Breast epithelium (tissue), 4 donors: ENCODE results near the gene OR5A1. TPM values are rescaled to one million over a fixed set of nuclear protein-coding genes. Genes with fewer than 3 reads are reported as not detected.

ENCODE experiments used
- DNase-seq, 2 donors: peaks; one replicate each; pipeline ENCODE4 v3.0.0-alpha.2; 2019; ENCODE audit warnings: low spot score in 2 of 2
- H3K27ac ChIP-seq, 2 donors: fragments of 200-600 bp; sonication (generic) in 1 of 2; one replicate each; pipeline ENCODE4 v1.5.1; 2016 to 2019; ENCODE audit warnings: mild to moderate bottlenecking in 1 of 2
- H3K27me3 ChIP-seq, 2 donors: fragments of 200-600 bp; sonication (generic) in 1 of 2; one replicate each; pipeline versions ENCODE4 v1.5.1 to v1.6.0; 2017 to 2019; ENCODE audit warnings: control low read depth in 1 of 2, mild to moderate bottlenecking in 1 of 2
- H3K36me3 ChIP-seq: fragments of 200-600 bp; one replicate; pipeline ENCODE4 v1.5.1; 2019
- H3K4me1 ChIP-seq, 2 donors: fragments of 200-600 bp; sonication (generic); one replicate each; pipeline ENCODE4 v1.5.1; 2016 to 2019; ENCODE audit warnings: control low read depth in 1 of 2
- H3K4me3 ChIP-seq, 3 donors: fragments of 200-600 bp; sonication (generic); 1 replicate in 2 of 3; 2 replicates in 1 of 3; pipeline ENCODE4 v1.5.1; 2016 to 2019; ENCODE audit warnings: mild to moderate bottlenecking in 3 of 3, moderate library complexity in 2 of 3
- H3K9me3 ChIP-seq, 2 donors: fragments of 200-600 bp; sonication (generic) in 1 of 2; one replicate each; pipeline ENCODE4 v1.5.1; 2016 to 2019; ENCODE audit warnings: control low read depth in 1 of 2
- CTCF ChIP-seq, 3 donors: fragments of 450-650 bp; IDR thresholded peaks; one replicate each; pipeline ENCODE4 v1.5.1; 2016 to 2017; ENCODE audit warnings: antibody characterized with exemption in 3 of 3, mild to moderate bottlenecking in 3 of 3, moderate library complexity in 3 of 3
- POLR2A ChIP-seq: fragments of 450-650 bp; IDR thresholded peaks from one replicate; pipeline ENCODE4 v1.6.1; 2016; ENCODE audit warnings: antibody characterized with exemption, mild to moderate bottlenecking, moderate library complexity
- POLR2AphosphoS5 ChIP-seq, 3 donors: sonication (generic); formaldehyde crosslinking; IDR thresholded peaks; one replicate each; pipeline ENCODE4 v1.6.1; 2017; ENCODE audit warnings: antibody characterized with exemption in 3 of 3
- intact Hi-C: fragments of 100-400 bp; cut with DNase I; formaldehyde crosslinking; loops from one replicate; pipeline ENCODE4 v1.15.1; 2023; ENCODE audit warnings: low total_unique reads
- total RNA-seq, 3 donors: library from RNA; depleted of rRNA; stranded (reverse); fragments of >200 nt; gene quantifications; one replicate each; pipeline ENCODE4 v1.1.0, GENCODE V29; 2016

The OR5A1 gene
- not detected for total RNA-seq

GRCh38 chr11:59436169-59436568 lies at the start of gene OR5A1:
Gene OR5A1 (plus strand): TSS chr11:59436469. CDS start chr11:59443169, 6,700 bp downstream.
- intact Hi-C loops = no loop called here
- Histone ChIP-seq H3K36me3 (no peaks in the 10 kb centered on the region), H3K27ac (no peak within 1 kb of the TSS), H3K4me1 (no peaks in the 10 kb centered on the region), H3K4me3 (no peak within 1 kb of the TSS), H3K9me3 (no peaks in the 10 kb centered on the region), H3K27me3 (no peaks in the 10 kb centered on the region)
- DNase-seq = no peak
- TF ChIP-seq CTCF (IDR thresholded peaks at IDR 0.05) = no peak
- no peak for TF ChIP-seq POLR2AphosphoS5 (IDR thresholded peaks at IDR 0.05)
- TF ChIP-seq POLR2A = no peak

- intact Hi-C loops = no loop called here
- no peak for DNase-seq
- Histone ChIP-seq H3K36me3 (no peaks in the 10 kb centered on the region), H3K27ac (no peak overlapping the region), H3K27me3 (no peaks in the 10 kb centered on the region), H3K4me1 (no peaks in the 10 kb centered on the region), H3K9me3 (no peaks in the 10 kb centered on the region), H3K4me3 (no peak overlapping the region)
- TF ChIP-seq POLR2AphosphoS5 (IDR thresholded peaks at IDR 0.05) (no peak), POLR2A (no peak), CTCF (IDR thresholded peaks at IDR 0.05) (no peak)
Observed at GRCh38 chr11:59394186-59394585, 42.1 kb upstream of the OR5A1 start.

GRCh38 chr11:59400461-59401261 lies 35.6 kb upstream of the OR5A1 start:
- H3K4me3 ChIP-seq = no peak overlapping the region
- TF ChIP-seq POLR2A = no peak
- no peak for TF ChIP-seq CTCF (IDR thresholded peaks at IDR 0.05)
- TF ChIP-seq POLR2AphosphoS5 (IDR thresholded peaks at IDR 0.05) = no peak
- peaks cover 0 to 17% of the 10 kb centered on the region in 2 donors for H3K9me3 ChIP-seq
- no peaks in the 10 kb centered on the region for H3K36me3 ChIP-seq
- no peak overlapping the region for H3K27ac ChIP-seq
- no peaks in the 10 kb centered on the region for H3K27me3 ChIP-seq
- DNase-seq = no peak
- intact Hi-C loops = no loop called here
- H3K4me1 ChIP-seq = no peaks in the 10 kb centered on the region

- intact Hi-C loops = no loop called here
Observed at GRCh38 chr11:59401262-59401552, 35.1 kb upstream of the OR5A1 start.

More at GRCh38 chr11:59401262-59401552, 35.1 kb upstream of the OR5A1 start:
- peaks cover 0 to 17% of the 10 kb centered on the region in 2 donors for H3K9me3 ChIP-seq
- no peaks in the 10 kb centered on the region for H3K27me3 ChIP-seq
- no peak overlapping the region for H3K4me3 ChIP-seq
- no peak overlapping the region for H3K27ac ChIP-seq
- TF ChIP-seq POLR2AphosphoS5 (IDR thresholded peaks at IDR 0.05) (no peak), CTCF (IDR thresholded peaks at IDR 0.05) (no peak), POLR2A (no peak)
- H3K36me3 ChIP-seq = no peaks in the 10 kb centered on the region
- no peaks in the 10 kb centered on the region for H3K4me1 ChIP-seq
- DNase-seq = no peak
